Smooth muscle cell (in vitro differentiated cells): ENCODE measurements around the gene ANKRD9. TPM values are rescaled to one million over a fixed set of nuclear protein-coding genes. Genes with fewer than 3 reads are reported as not detected.

Experiments
- DNase-seq: peaks from one replicate; lab custom pipeline; 2025; ENCODE audit not compliant: unreplicated experiment; lab: John Stamatoyannopoulos, UW
- H2AFZ ChIP-seq: fragments of 200-600 bp; sonication (generic); 2 replicates; pipeline ENCODE4 v1.6.0; 2016; ENCODE audit warnings: antibody characterized with exemption, low read depth, mild to moderate bottlenecking
- H3F3A ChIP-seq: fragments of 200-600 bp; sonication (generic); 2 replicates; pipeline ENCODE4 v1.6.0; 2017; ENCODE audit warnings: antibody characterized with exemption, low read depth
- H3K27ac ChIP-seq: fragments of 200-600 bp; sonication (generic); 2 replicates; pipeline ENCODE4 v1.5.1; 2016; ENCODE audit warnings: low read depth, mild to moderate bottlenecking
- H3K27me3 ChIP-seq: fragments of 200-600 bp; sonication (generic); 2 replicates; pipeline ENCODE4 v1.6.1; 2016; ENCODE audit warnings: low read depth, mild to moderate bottlenecking
- H3K36me3 ChIP-seq: fragments of 200-600 bp; sonication (generic); 2 replicates; pipeline ENCODE4 v1.5.1; 2016; ENCODE audit warnings: low read depth
- H3K4me1 ChIP-seq: fragments of 200-600 bp; sonication (generic); 2 replicates; pipeline ENCODE4 v1.5.1; 2016; ENCODE audit warnings: low read depth
- H3K4me2 ChIP-seq: fragments of 200-600 bp; sonication (generic); 2 replicates; pipeline ENCODE4 v1.6.0; 2016; ENCODE audit warnings: mild to moderate bottlenecking
- H3K4me3 ChIP-seq: fragments of 200-600 bp; sonication (generic); 2 replicates; pipeline ENCODE4 v1.5.1; 2016; ENCODE audit warnings: mild to moderate bottlenecking
- H3K79me2 ChIP-seq: fragments of 200-600 bp; sonication (generic); 2 replicates; pipeline ENCODE4 v1.6.0; 2016; ENCODE audit warnings: low read depth, mild to moderate bottlenecking
- H3K9ac ChIP-seq: fragments of 200-600 bp; sonication (generic); 2 replicates; pipeline ENCODE4 v1.6.0; 2016; ENCODE audit warnings: low read depth
- H3K9me3 ChIP-seq: fragments of 200-600 bp; sonication (generic); replicated peaks from 2 replicates; pipeline ENCODE4 v1.5.1; 2016; ENCODE audit warnings: low read depth
- H4K20me1 ChIP-seq: fragments of 200-600 bp; sonication (generic); 2 replicates; pipeline ENCODE4 v1.6.0; 2016; ENCODE audit warnings: low read depth
- CTCF ChIP-seq: fragments of 200-600 bp; sonication (generic); IDR thresholded peaks from 2 replicates; pipeline ENCODE4 v1.5.1; 2017; ENCODE audit warnings: borderline replicate concordance, mild to moderate bottlenecking, antibody characterized with exemption; ENCODE audit not compliant: insufficient read depth, poor library complexity, severe bottlenecking
- WGBS: methylation state at CpG from one replicate; pipeline ENCODE4 v1.1.7; 2016; ENCODE audit warnings: low lambda C conversion rate; 5-methylcytosine and 5-hydroxymethylcytosine counted together
- polyA plus RNA-seq: library from polyadenylated mRNA; unstranded; fragments of >200 nt; fragmentation: Nextera tagmentation; extraction: Ambion mirVana; gene quantifications from 2 replicates; pipeline ENCODE4 v1.2.1, GENCODE V29; 2016
- total RNA-seq: library from RNA; depleted of rRNA; stranded (reverse); fragments of >200 nt; gene quantifications from 2 replicates; pipeline ENCODE4 v1.2.3, GENCODE V29; 2014

ANKRD9 gene
- total and polyA plus RNA-seq, 2 experiments from 2014 or later, result 17.2 to 38.9 TPM

DNA sequence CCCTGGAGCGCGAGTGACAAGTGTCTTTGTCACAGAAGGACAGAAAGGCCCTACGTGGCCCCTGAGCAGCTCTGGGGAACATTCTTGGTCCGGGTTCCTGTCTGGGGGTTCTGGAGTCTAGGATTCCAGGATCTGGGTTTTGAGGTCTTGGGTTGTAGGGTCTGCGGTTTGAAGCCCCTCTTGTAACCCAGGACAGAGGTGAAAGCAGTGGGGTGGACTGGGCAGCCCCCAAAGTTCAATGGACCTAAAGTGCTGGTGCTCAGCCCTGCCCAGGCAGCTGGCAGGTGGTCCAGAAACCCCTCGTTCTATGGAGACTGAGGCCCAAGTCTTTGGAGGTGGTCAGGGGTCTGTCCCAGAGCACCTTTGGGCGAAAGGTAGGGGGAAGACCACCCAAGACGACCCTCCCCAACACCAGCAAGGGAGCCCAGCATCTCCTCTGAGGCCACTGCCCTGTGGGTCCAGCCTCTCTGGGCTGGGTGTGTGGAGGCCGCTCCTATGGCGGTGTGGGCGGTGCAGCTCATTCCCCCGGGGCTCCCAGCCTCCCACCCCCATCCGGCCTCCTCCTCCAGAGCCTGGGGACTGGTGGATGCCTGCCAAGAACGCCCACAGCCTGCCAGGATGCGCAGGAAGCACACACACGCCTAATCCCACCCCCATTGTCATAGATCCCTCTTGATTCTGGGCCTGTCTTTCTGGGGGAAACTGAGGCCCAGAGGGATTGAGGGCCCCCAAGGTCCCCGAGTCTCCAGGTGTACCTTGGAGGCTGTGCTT, 30.2 kb upstream of the ANKRD9 start:
- no peaks in the 10 kb centered on the region for H4K20me1 ChIP-seq
- H3K9me3 ChIP-seq, result no peaks in the 10 kb centered on the region
- DNase-seq, result no peak
- no peaks in the 10 kb centered on the region for H3K79me2 ChIP-seq
- no peak overlapping the region for H3K27ac ChIP-seq
- H3K9ac ChIP-seq, result no peak overlapping the region
- TF ChIP-seq CTCF, result no peak
- no peaks in the 10 kb centered on the region for H3K4me1 ChIP-seq
- WGBS, result 85% methylated on average over 17 of the region's 17 CpGs
- peaks cover 4% of the 10 kb centered on the region for H3K27me3 ChIP-seq
- no peaks in the 10 kb centered on the region for H3F3A ChIP-seq
- no peak overlapping the region for H2AFZ ChIP-seq
- no peak overlapping the region for H3K4me3 ChIP-seq
- no peak overlapping the region for H3K4me2 ChIP-seq
- H3K36me3 ChIP-seq, result no peaks in the 10 kb centered on the region

GRCh38 chr14:102538602-102539543, 29.3 kb upstream of the ANKRD9 start:
- no peaks in the 10 kb centered on the region for H3K27me3 ChIP-seq
- H3K27ac ChIP-seq, result no peak overlapping the region
- no peaks in the 10 kb centered on the region for H3K36me3 ChIP-seq
- TF ChIP-seq CTCF, result no peak
- DNase-seq, result no peak
- H3K9me3 ChIP-seq, result no peaks in the 10 kb centered on the region
- H3F3A ChIP-seq, result no peaks in the 10 kb centered on the region
- no peak overlapping the region for H3K4me3 ChIP-seq
- H3K9ac ChIP-seq, result no peak overlapping the region
- no peaks in the 10 kb centered on the region for H4K20me1 ChIP-seq
- no peaks in the 10 kb centered on the region for H3K4me1 ChIP-seq
- no peak overlapping the region for H3K4me2 ChIP-seq
- H3K79me2 ChIP-seq, result no peaks in the 10 kb centered on the region
- no peak overlapping the region for H2AFZ ChIP-seq
- 92% methylated on average over 25 of the region's 25 CpGs for WGBS

DNA sequence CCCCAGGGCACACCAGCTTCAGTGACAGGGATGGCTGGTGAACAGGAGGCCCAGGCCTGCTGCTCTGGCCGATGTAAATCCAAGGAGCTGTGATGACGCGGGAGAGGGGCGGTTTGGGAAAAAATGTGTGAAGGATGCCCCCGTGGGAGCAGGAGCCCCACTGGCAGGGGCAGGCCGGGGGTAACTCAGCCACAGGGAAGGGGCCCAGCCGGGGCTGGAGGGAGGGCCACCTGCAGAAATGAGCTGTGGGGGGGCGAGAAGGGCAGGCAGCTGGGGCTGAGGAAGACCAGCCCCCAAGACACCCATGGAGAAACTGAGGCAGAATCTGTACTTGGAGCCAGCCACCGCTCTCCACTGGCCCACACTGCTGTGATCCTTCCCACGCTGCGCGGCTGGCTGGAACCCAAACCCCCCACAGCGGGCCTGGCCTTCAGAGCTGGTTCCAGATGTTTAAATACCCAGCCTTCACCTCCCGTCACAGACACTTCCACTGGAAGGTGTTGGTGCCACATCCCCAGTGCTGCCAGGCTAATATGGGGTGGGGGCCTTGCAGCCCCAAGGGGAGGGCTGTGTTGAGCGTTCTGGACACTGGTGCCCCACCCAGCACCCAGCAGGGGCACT, 28.5 kb upstream of the ANKRD9 start:
- Histone ChIP-seq H3F3A (no peaks in the 10 kb centered on the region), H3K9ac (no peak overlapping the region), H4K20me1 (no peaks in the 10 kb centered on the region), H3K36me3 (no peaks in the 10 kb centered on the region), H3K4me1 (no peaks in the 10 kb centered on the region), H3K4me3 (no peak overlapping the region), H2AFZ (no peak overlapping the region), H3K9me3 (no peaks in the 10 kb centered on the region), H3K27me3 (no peaks in the 10 kb centered on the region), H3K79me2 (no peaks in the 10 kb centered on the region), H3K27ac (no peak overlapping the region), H3K4me2 (no peak overlapping the region)
- DNase-seq, result no peak
- 89% methylated on average over 14 of the region's 15 CpGs for WGBS
- TF ChIP-seq CTCF, result no peak
